ENCODE results near the gene TGFBR3. TPM values are rescaled to one million over a fixed set of nuclear protein-coding genes. Genes with fewer than 3 reads are reported as not detected.

Gene TGFBR3
- total RNA-seq, 4 donors from 2014 or later, result 32.9 to 138 (median 58.8) TPM

GRCh38 chr1:91631718-91632330 is 254.1 kb downstream of the TGFBR3 start:
- no peak for DNase-seq
- Histone ChIP-seq H3K36me3 (no peaks in the 10 kb centered on the region), H3K4me1 (no peaks in the 10 kb centered on the region), H3K27me3 (no peaks in the 10 kb centered on the region), H3K4me3 (no peak overlapping the region), H3K9me3 (no peaks in the 10 kb centered on the region), H3K27ac (no peak overlapping the region)
- in situ Hi-C loops (cut with MboI; ENCODE audit: low pct_ligation_motif_present in 1 of 4, low pct_unique_long_range_greater_than_20kb in 1 of 4, low sequenced_read_pairs in 3 of 4), result no loop called here
- intact Hi-C loops (cut with DNase I; ENCODE audit: low total_unique reads), result no loop called here
- no peak for TF ChIP-seq POLR2AphosphoS5 (IDR thresholded peaks at IDR 0.05)
- no peak for TF ChIP-seq POLR2A (IDR thresholded peaks at IDR 0.05)
- TF ChIP-seq CTCF (IDR thresholded peaks at IDR 0.05), result no peak
- TF ChIP-seq EP300 (IDR thresholded peaks at IDR 0.05; ENCODE audit: low read depth), result no peak
- 83 to 86% methylated on average over 4 of the region's 4 CpGs for WGBS, 2 donors (ENCODE audit: low coverage in 1 of 2)

GRCh38 chr1:91630803-91631202 is 255.1 kb downstream of the TGFBR3 start:
- H3K9me3 ChIP-seq, result no peaks in the 10 kb centered on the region
- in situ Hi-C loops (cut with MboI; ENCODE audit: low pct_ligation_motif_present in 1 of 4, low pct_unique_long_range_greater_than_20kb in 1 of 4, low sequenced_read_pairs in 3 of 4), result no loop called here
- no peaks in the 10 kb centered on the region for H3K36me3 ChIP-seq
- no peak for TF ChIP-seq EP300 (IDR thresholded peaks at IDR 0.05; ENCODE audit: low read depth)
- no peak for TF ChIP-seq POLR2AphosphoS5 (IDR thresholded peaks at IDR 0.05)
- no peaks in the 10 kb centered on the region for H3K4me1 ChIP-seq
- DNase-seq, result no peak
- intact Hi-C loops (cut with DNase I; ENCODE audit: low total_unique reads), result no loop called here
- H3K27ac ChIP-seq, result no peak overlapping the region
- no peaks in the 10 kb centered on the region for H3K27me3 ChIP-seq
- no peak overlapping the region for H3K4me3 ChIP-seq

Small RNAs within 50 kb of the gene (small RNA-seq; reads per million reads assigned to genes)
- 0 reads per million in 4 donors for gene RN7SL653P

Other genes starting within 250 kb of the TGFBR3 start
- gene BRDT, start 63.2 kb upstream of the TGFBR3 start, total RNA-seq, result not detected
- under 1 TPM in 1 of 4 donors, not detected in 3; 0.41 TPM for gene EPHX4, start 143.8 kb upstream of the TGFBR3 start, total RNA-seq
- gene SETSIP, start 189.3 kb upstream of the TGFBR3 start, total RNA-seq, result not detected
- gene BTBD8, start 194.2 kb upstream of the TGFBR3 start, total RNA-seq, result 1 to 10 TPM; 1.4 to 6.7 (median 6.4) TPM